ENCODE measurements around the gene ERVK3-1. TPM values are rescaled to one million over a fixed set of nuclear protein-coding genes. Genes with fewer than 3 reads are reported as not detected.

The ERVK3-1 gene
- total RNA-seq, 1 experiment from 2014 or later: 84.0 TPM

DNA sequence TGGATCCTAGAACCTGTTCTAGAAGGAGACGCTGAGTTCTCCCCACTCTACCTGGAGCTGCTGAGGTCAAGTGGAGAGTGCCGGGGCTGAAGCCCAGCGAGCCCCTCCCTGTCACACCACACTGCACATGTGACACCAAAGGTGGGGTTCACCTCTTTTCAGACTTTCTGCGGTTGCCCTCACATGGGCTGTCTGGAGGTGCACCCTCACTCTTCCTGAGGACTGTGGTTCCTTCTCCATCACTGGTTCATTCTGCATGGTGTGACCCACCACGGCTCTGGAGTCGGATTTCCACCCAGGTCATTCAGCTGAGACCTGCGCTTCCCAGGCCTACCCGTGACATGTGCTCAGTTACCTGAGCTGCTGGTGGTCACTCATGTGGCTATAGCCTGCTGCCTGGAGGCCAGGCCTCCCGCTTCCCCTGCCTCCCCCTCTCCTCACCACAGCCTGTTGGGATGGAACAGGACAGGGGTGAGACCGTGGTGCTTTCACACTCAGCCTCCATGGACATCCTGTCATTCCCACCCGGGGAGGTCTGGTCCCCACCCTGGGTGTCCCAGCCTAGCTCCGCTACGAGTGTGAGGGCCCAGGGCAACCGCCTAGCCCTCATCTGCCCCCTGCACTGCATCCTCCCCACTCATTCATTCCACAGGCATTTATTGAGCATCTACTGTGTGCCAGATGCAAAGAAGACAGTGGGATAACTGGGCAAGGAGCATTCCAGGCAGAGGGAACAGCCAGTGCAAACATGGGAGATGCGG lies 48.7 kb downstream of the ERVK3-1 start:
- intact Hi-C loops (cut with micrococcal nuclease; ENCODE audit: unreplicated experiment): no loop called here
- Histone ChIP-seq H3K27me3 (ENCODE audit: control insufficient read depth, insufficient read depth, low read length) (no peaks in the 10 kb centered on the region), H3K4me1 (ENCODE audit: control insufficient read depth, insufficient read depth, low read length) (no peaks in the 10 kb centered on the region), H3K27ac (ENCODE audit: low read length) (no peak overlapping the region), H3K36me3 (ENCODE audit: control insufficient read depth, insufficient read depth, low read length) (no peaks in the 10 kb centered on the region), H3K9me3 (ENCODE audit: control insufficient read depth, insufficient read depth, low read depth, low read length) (no peaks in the 10 kb centered on the region), H3K4me3 (ENCODE audit: low read depth in 2 of 2, low read length in 2 of 2) (no peak overlapping the region)
- no TSS peak for BruUV-seq (replicated peaks)
- DNase-seq (ENCODE audit: low read depth, low spot score) (no peak), ATAC-seq (no peak)
- no peak for TF ChIP-seq CTCF (IDR thresholded peaks at IDR 0.05)
- no peak for TF ChIP-seq TCF7L2 (IDR thresholded peaks at IDR 0.05; ENCODE audit: low read depth, low read length)
- CTCF ChIA-PET: no interaction called here
- POLR2A ChIA-PET: no interaction called here
- in situ Hi-C loops (cut with HindIII; ENCODE audit: low pct_unique_long_range_greater_than_20kb, low sequenced_read_pairs): no loop called here

DNA sequence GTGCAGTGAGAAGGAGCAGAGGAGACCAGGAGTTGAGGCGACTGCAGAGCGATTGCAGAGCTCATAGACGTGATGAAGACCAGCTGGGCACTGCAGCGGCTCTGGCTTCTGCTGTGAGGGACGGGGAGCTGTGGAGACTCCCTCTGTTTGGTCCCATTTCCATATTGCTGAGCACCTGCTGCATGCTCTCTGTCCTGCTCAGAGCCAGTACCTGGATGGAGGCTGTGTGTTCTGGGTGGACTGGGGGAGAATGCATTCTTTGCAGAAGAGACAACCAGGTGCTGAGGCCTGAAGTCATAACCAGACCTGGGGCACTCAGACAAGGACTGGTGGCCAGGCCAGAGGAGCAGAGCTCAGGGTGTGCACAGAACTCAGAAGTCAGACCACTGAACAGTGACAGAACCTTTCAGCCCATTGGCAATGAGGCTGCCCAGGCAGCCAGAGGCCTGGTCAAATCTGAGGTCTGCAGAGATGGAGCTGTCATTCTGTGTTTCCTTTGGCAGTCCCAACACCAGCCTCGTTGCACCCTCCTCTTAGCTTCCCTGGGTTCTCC lies 49.4 kb downstream of the ERVK3-1 start:
- TSS peak; percentile 64 for BruUV-seq (replicated peaks)
- CTCF ChIA-PET: no interaction called here
- TF ChIP-seq CTCF (IDR thresholded peaks at IDR 0.05) (no peak), POLR2AphosphoS5 (IDR thresholded peaks at IDR 0.05; ENCODE audit: low read depth, low read length) (no peak), SIN3A (IDR thresholded peaks at IDR 0.05; ENCODE audit: borderline replicate concordance, insufficient read depth, low read depth, low read length) (no peak), REST (IDR thresholded peaks at IDR 0.05; ENCODE audit: insufficient read depth in 1 of 2, low read depth in 2 of 2, low read length in 1 of 2) (no peak), TCF7L2 (IDR thresholded peaks at IDR 0.05; ENCODE audit: low read depth, low read length) (no peak)

More for the DNA sequence above, 49.4 kb downstream of the ERVK3-1 start:
- H3K4me1 ChIP-seq (ENCODE audit: control insufficient read depth, insufficient read depth, low read length): no peaks in the 10 kb centered on the region
- H3K36me3 ChIP-seq (ENCODE audit: control insufficient read depth, insufficient read depth, low read length): no peaks in the 10 kb centered on the region
- intact Hi-C loops (cut with micrococcal nuclease; ENCODE audit: unreplicated experiment): no loop called here
- H3K4me3 ChIP-seq (ENCODE audit: low read depth in 2 of 2, low read length in 2 of 2): no peak overlapping the region
- in situ Hi-C loops (cut with HindIII; ENCODE audit: low pct_unique_long_range_greater_than_20kb, low sequenced_read_pairs): no loop called here
- no peak for ATAC-seq
- H3K9me3 ChIP-seq (ENCODE audit: control insufficient read depth, insufficient read depth, low read depth, low read length): no peaks in the 10 kb centered on the region
- no peak overlapping the region for H3K27ac ChIP-seq (ENCODE audit: low read length)
- POLR2A ChIA-PET: no interaction called here
- no peak for DNase-seq (ENCODE audit: low read depth, low spot score)
- no peaks in the 10 kb centered on the region for H3K27me3 ChIP-seq (ENCODE audit: control insufficient read depth, insufficient read depth, low read length)
